DMS 273 treated with DMSO at 0.1 percent for 48 hours (cell line): ENCODE data around the gene TPSG1.
"Not testable (repeated sequence)": the region's sequence is repeated elsewhere in the genome, so short reads cannot be mapped to it uniquely, and the experiment has no call there.

Experiments used
- DNase-seq: peaks from one replicate; lab custom pipeline; 2025; lab: John Stamatoyannopoulos, UW

TPSG1 gene

GRCh38 chr16:1215574-1216295 is 9.3 kb downstream of the TPSG1 start:
- no peak for DNase-seq

- no peak for DNase-seq
These were observed 10.3 kb downstream of the TPSG1 start for GRCh38 chr16:1214719-1215118.

GRCh38 chr16:1213796-1214372 is 11.2 kb downstream of the TPSG1 start:
- no peak for DNase-seq

GRCh38 chr16:1213231-1213630 is 11.8 kb downstream of the TPSG1 start:
- DNase-seq, result no peak

- no peak for DNase-seq
These were observed 12.4 kb downstream of the TPSG1 start for GRCh38 chr16:1212616-1213194.

- no peak for DNase-seq
These were observed 13.4 kb downstream of the TPSG1 start for GRCh38 chr16:1211451-1212268.

- no peak for DNase-seq
These were observed 14.6 kb downstream of the TPSG1 start for GRCh38 chr16:1210461-1210860.

- DNase-seq, result no peak
These were observed 16.0 kb downstream of the TPSG1 start for GRCh38 chr16:1209081-1209480.

- DNase-seq, result no peak
These were observed 16.7 kb downstream of the TPSG1 start for GRCh38 chr16:1208239-1208830.

GRCh38 chr16:1206786-1207185 is 18.3 kb downstream of the TPSG1 start:
- DNase-seq, result no peak

GRCh38 chr16:1206326-1206725 is 18.7 kb downstream of the TPSG1 start:
- no peak for DNase-seq

GRCh38 chr16:1204933-1205332 is 20.1 kb downstream of the TPSG1 start:
- DNase-seq, result no peak

- no peak for DNase-seq
These were observed 22.8 kb downstream of the TPSG1 start for GRCh38 chr16:1202274-1202673.

- no peak for DNase-seq
These were observed 23.6 kb downstream of the TPSG1 start for GRCh38 chr16:1201444-1201843.

GRCh38 chr16:1200014-1200627 is 24.9 kb downstream of the TPSG1 start:
- no peak for DNase-seq

GRCh38 chr16:1199347-1200013 is 25.6 kb downstream of the TPSG1 start:
- DNase-seq, result no peak

- not testable (repeated sequence) for DNase-seq
These were observed 26.3 kb downstream of the TPSG1 start for GRCh38 chr16:1198671-1199346.

GRCh38 chr16:1198194-1198593 is 26.9 kb downstream of the TPSG1 start:
- no peak for DNase-seq

- DNase-seq, result no peak
These were observed 27.7 kb downstream of the TPSG1 start for GRCh38 chr16:1197237-1197866.

- DNase-seq, result no peak
These were observed 28.6 kb downstream of the TPSG1 start for GRCh38 chr16:1196494-1196893.

GRCh38 chr16:1195393-1195666 is 29.7 kb downstream of the TPSG1 start:
- DNase-seq, result no peak
